GM19372 (cell line): ENCODE measurements around the gene CCAR1.
"Not testable (repeated sequence)": the region's sequence is repeated elsewhere in the genome, so short reads cannot be mapped to it uniquely, and the experiment has no call there.

Source experiments
- ATAC-seq: cut with Tn5 transposase; IDR thresholded peaks from one replicate; pipeline ENCODE4 v1.9.1; 2021; ENCODE audit warnings: mild to moderate bottlenecking, low read depth, moderate library complexity; ENCODE audit not compliant: unreplicated experiment

The CCAR1 gene

GRCh38 chr10:68720793-68721672 is at the start of gene CCAR1:
CCAR1 (plus strand) TSS chr10:68721239; CDS start chr10:68722505, 1,266 bp downstream.
- peak; percentile 99 for ATAC-seq

- no peak for ATAC-seq
Measured at GRCh38 chr10:68684413-68684812, 36.6 kb upstream of the CCAR1 start.

GRCh38 chr10:68696018-68696417 is 25.0 kb upstream of the CCAR1 start:
- ATAC-seq = no peak

GRCh38 chr10:68697106-68697505 is 23.9 kb upstream of the CCAR1 start:
- ATAC-seq = no peak

GRCh38 chr10:68700197-68700596 is 20.8 kb upstream of the CCAR1 start:
- ATAC-seq = no peak

GRCh38 chr10:68705548-68705947 is 15.5 kb upstream of the CCAR1 start:
- ATAC-seq = no peak

- not testable (repeated sequence) for ATAC-seq
Measured at GRCh38 chr10:68708987-68709386, 12.1 kb upstream of the CCAR1 start.

- not testable (repeated sequence) for ATAC-seq
Measured at GRCh38 chr10:68713065-68713464, 8.0 kb upstream of the CCAR1 start.

- no peak for ATAC-seq
Measured at GRCh38 chr10:68717435-68717834, 3.6 kb upstream of the CCAR1 start.

GRCh38 chr10:68721673-68722335 is 765 bp downstream of the CCAR1 start:
- no peak for ATAC-seq

GRCh38 chr10:68725016-68725415 is 4.0 kb downstream of the CCAR1 start:
- ATAC-seq = no peak

GRCh38 chr10:68727146-68727545 is 6.1 kb downstream of the CCAR1 start:
- no peak for ATAC-seq

- ATAC-seq = no peak
Measured at GRCh38 chr10:68732651-68733050, 11.6 kb downstream of the CCAR1 start.

GRCh38 chr10:68734349-68734748 is 13.3 kb downstream of the CCAR1 start:
- ATAC-seq = no peak

GRCh38 chr10:68735119-68735518 is 14.1 kb downstream of the CCAR1 start:
- no peak for ATAC-seq

- not testable (repeated sequence) for ATAC-seq
Measured at GRCh38 chr10:68735739-68736138, 14.7 kb downstream of the CCAR1 start.

GRCh38 chr10:68740676-68741075 is 19.6 kb downstream of the CCAR1 start:
- ATAC-seq = not testable (repeated sequence)

- ATAC-seq = no peak
Measured at GRCh38 chr10:68742397-68742796, 21.4 kb downstream of the CCAR1 start.

- no peak for ATAC-seq
Measured at GRCh38 chr10:68752711-68753350, 31.8 kb downstream of the CCAR1 start.

- no peak for ATAC-seq
Measured at GRCh38 chr10:68756246-68756645, 35.2 kb downstream of the CCAR1 start.

- no peak for ATAC-seq
Measured at GRCh38 chr10:68756766-68757165, 35.7 kb downstream of the CCAR1 start.
